HepG2 (cell line): Measurements from ENCODE around the gene ZNF444. TPM values are rescaled to one million over a fixed set of nuclear protein-coding genes. Genes with fewer than 3 reads are reported as not detected.

ENCODE experiments used
- CBFB ChIP-seq: sonication (generic); formaldehyde crosslinking; IDR thresholded peaks from 2 replicates; pipeline ENCODE4 v1.4.0; 2020; ENCODE audit warnings: missing genetic modification reagents
- FIP1L1 ChIP-seq: fragments of 200-400 bp; formaldehyde crosslinking; IDR thresholded peaks from 2 replicates; pipeline ENCODE4 v1.6.1; 2018; ENCODE audit warnings: low read depth, mild to moderate bottlenecking, low read length, moderate library complexity, borderline replicate concordance; ENCODE audit not compliant: insufficient read depth
- HNF4G ChIP-seq, 2 experiments: sonication (generic) in 1 of 2; formaldehyde crosslinking in 1 of 2; IDR thresholded peaks; 2 replicates each; pipeline versions ENCODE4 v1.4.0 to v1.6.1; 2011 to 2020; ENCODE audit warnings: borderline replicate concordance in 2 of 2, low read depth in 2 of 2, mild to moderate bottlenecking in 2 of 2, low read length in 1 of 2, missing genetic modification reagents in 1 of 2, moderate library complexity in 1 of 2
- HOXA3 ChIP-seq: sonication (generic); formaldehyde crosslinking; IDR thresholded peaks from 2 replicates; pipeline ENCODE4 v1.5.0; 2020; ENCODE audit warnings: missing genetic modification reagents
- KLF12 ChIP-seq: sonication (generic); formaldehyde crosslinking; IDR thresholded peaks from 2 replicates; pipeline ENCODE4 v1.4.0; 2020; ENCODE audit warnings: missing genetic modification reagents, borderline replicate concordance
- MAF1 ChIP-seq: sonication (generic); formaldehyde crosslinking; IDR thresholded peaks from 2 replicates; pipeline ENCODE4 v1.5.0; 2020; ENCODE audit warnings: missing genetic modification reagents, borderline replicate concordance
- MEF2D ChIP-seq: sonication (generic); formaldehyde crosslinking; IDR thresholded peaks from 2 replicates; pipeline ENCODE4 v1.5.1; 2020; ENCODE audit warnings: mild to moderate bottlenecking, missing genetic modification reagents
- NPAS2 ChIP-seq: sonication (generic); formaldehyde crosslinking; IDR thresholded peaks from 2 replicates; pipeline ENCODE4 v1.8.0; 2022; ENCODE audit warnings: mild to moderate bottlenecking, missing genetic modification reagents, borderline replicate concordance
- NR3C1 ChIP-seq: sonication (generic); formaldehyde crosslinking; IDR thresholded peaks from 2 replicates; pipeline ENCODE4 v1.4.0; 2020; ENCODE audit warnings: missing genetic modification reagents
- PAX8 ChIP-seq: sonication (generic); formaldehyde crosslinking; IDR thresholded peaks from 2 replicates; pipeline ENCODE4 v1.8.0; 2022; ENCODE audit warnings: mild to moderate bottlenecking, missing genetic modification reagents, borderline replicate concordance
- RARG ChIP-seq: sonication (generic); formaldehyde crosslinking; IDR thresholded peaks from 2 replicates; pipeline ENCODE4 v1.4.0; 2020; ENCODE audit warnings: low read depth, mild to moderate bottlenecking, missing genetic modification reagents
- RBFOX2 ChIP-seq: fragments of 200-400 bp; formaldehyde crosslinking; IDR thresholded peaks from 2 replicates; pipeline ENCODE4 v1.6.1; 2017; ENCODE audit warnings: low read depth, mild to moderate bottlenecking, low read length
- RBM39 ChIP-seq: fragments of 200-400 bp; formaldehyde crosslinking; IDR thresholded peaks from one replicate; pipeline ENCODE4 v1.6.1; 2018; ENCODE audit warnings: antibody characterized with exemption, mild to moderate bottlenecking, low read depth, low read length; ENCODE audit not compliant: poor library complexity, severe bottlenecking
- SRSF9 ChIP-seq: fragments of 200-400 bp; formaldehyde crosslinking; IDR thresholded peaks from 2 replicates; pipeline ENCODE4 v1.6.1; 2018; ENCODE audit warnings: borderline replicate concordance, mild to moderate bottlenecking, low read depth, low read length; ENCODE audit not compliant: insufficient read depth, poor library complexity, severe bottlenecking
- THYN1 ChIP-seq: sonication (generic); formaldehyde crosslinking; IDR thresholded peaks from 2 replicates; pipeline ENCODE4 v1.8.1; 2023; ENCODE audit warnings: low read depth, mild to moderate bottlenecking, moderate library complexity, missing genetic modification reagents, borderline replicate concordance
- ZBTB3 ChIP-seq: sonication (generic); formaldehyde crosslinking; IDR thresholded peaks from 2 replicates; pipeline ENCODE4 v1.4.0; 2020; ENCODE audit warnings: low read depth, mild to moderate bottlenecking, moderate library complexity, missing genetic modification reagents, borderline replicate concordance
- ZFP1 ChIP-seq: IDR thresholded peaks from 2 replicates; pipeline ENCODE4 v1.6.1; 2016
- ZNF10 ChIP-seq: sonication (generic); formaldehyde crosslinking; IDR thresholded peaks from 2 replicates; pipeline ENCODE4 v1.4.0; 2020; ENCODE audit warnings: mild to moderate bottlenecking, low read depth, missing genetic modification reagents, borderline replicate concordance
- ZNF101 ChIP-seq: sonication (generic); formaldehyde crosslinking; IDR thresholded peaks from 2 replicates; pipeline ENCODE4 v1.4.0; 2020; ENCODE audit warnings: mild to moderate bottlenecking, low read depth, missing genetic modification reagents, borderline replicate concordance
- ZNF121 ChIP-seq: sonication (generic); formaldehyde crosslinking; IDR thresholded peaks from 2 replicates; pipeline ENCODE4 v1.5.0; 2020; ENCODE audit warnings: mild to moderate bottlenecking, missing genetic modification reagents
- ZNF564 ChIP-seq: sonication (generic); formaldehyde crosslinking; IDR thresholded peaks from 2 replicates; pipeline ENCODE4 v1.8.1; 2023; ENCODE audit warnings: mild to moderate bottlenecking, missing genetic modification reagents
- ZNF598 ChIP-seq: sonication (generic); formaldehyde crosslinking; IDR thresholded peaks from 2 replicates; pipeline ENCODE4 v1.5.1; 2020; ENCODE audit warnings: mild to moderate bottlenecking, missing genetic modification reagents, borderline replicate concordance
- ZNF75D ChIP-seq: sonication (generic); formaldehyde crosslinking; IDR thresholded peaks from 2 replicates; pipeline ENCODE4 v1.8.1; 2023; ENCODE audit warnings: missing genetic modification reagents, mild to moderate bottlenecking, borderline replicate concordance
- polyA plus RNA-seq, 8 experiments: library from polyadenylated mRNA; depleted of rRNA in 3 of 8; stranded (reverse) in 7 of 8; unstranded in 1 of 8; fragments of >200 nt; fragmentation: Illumina TruSeq in 4 of 8; extraction: Trizol in 4 of 8; gene quantifications; 2 replicates each; pipeline versions ENCODE4 v1.2.1 to v1.2.3, GENCODE V29; 2011 to 2016; ENCODE audit warnings: low read depth in 4 of 8, missing spikeins in 1 of 8, mixed read lengths in 1 of 8; ENCODE audit not compliant: insufficient read depth in 1 of 8
- total RNA-seq, 5 experiments: library from RNA; depleted of rRNA; stranded (reverse); fragments of >200 nt; fragmentation: Illumina TruSeq; extraction: Trizol; gene quantifications; 2 replicates each; pipeline ENCODE4 v1.2.3, GENCODE V29; 2016; ENCODE audit warnings: low read depth in 1 of 5
- TF ChIP-seq, protein P1 (sequence below): fragments of 450-650 bp; IDR thresholded peaks from 2 replicates; pipeline ENCODE4 v1.6.1; 2017; ENCODE audit warnings: mild to moderate bottlenecking
- TF ChIP-seq, protein P2 (sequence below): sonication (generic); formaldehyde crosslinking; IDR thresholded peaks from 2 replicates; pipeline ENCODE4 v1.5.1; 2020; ENCODE audit warnings: mild to moderate bottlenecking, missing genetic modification reagents, moderate library complexity

Gene ZNF444
- total and polyA plus RNA-seq, 2 of the 13 experiments (the other 11 are each of a cell fraction or from before 2014, with no cell fraction given) = 27.4 to 30.3 TPM

DNA sequence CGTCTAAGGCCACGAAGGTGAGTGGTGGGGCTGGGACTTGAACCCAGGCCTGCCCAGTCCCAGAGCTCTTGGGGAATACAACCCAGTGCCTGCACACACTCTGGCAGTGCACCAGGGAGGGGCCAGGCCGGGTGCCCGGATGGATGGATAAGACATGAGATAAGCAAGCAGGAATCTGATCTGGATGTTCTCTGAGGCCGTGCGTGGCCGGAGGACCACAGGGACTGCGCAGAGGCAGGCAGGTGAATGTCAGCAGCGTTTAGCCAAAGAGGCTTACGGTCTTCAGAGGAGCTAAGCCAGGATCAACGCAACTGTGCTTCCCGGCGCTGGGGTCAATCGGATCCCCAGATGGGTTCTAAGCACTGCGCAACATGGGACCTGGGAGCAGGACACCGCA is 21.5 kb upstream of the ZNF444 start (continued):
- TF ChIP-seq, protein P1, sequence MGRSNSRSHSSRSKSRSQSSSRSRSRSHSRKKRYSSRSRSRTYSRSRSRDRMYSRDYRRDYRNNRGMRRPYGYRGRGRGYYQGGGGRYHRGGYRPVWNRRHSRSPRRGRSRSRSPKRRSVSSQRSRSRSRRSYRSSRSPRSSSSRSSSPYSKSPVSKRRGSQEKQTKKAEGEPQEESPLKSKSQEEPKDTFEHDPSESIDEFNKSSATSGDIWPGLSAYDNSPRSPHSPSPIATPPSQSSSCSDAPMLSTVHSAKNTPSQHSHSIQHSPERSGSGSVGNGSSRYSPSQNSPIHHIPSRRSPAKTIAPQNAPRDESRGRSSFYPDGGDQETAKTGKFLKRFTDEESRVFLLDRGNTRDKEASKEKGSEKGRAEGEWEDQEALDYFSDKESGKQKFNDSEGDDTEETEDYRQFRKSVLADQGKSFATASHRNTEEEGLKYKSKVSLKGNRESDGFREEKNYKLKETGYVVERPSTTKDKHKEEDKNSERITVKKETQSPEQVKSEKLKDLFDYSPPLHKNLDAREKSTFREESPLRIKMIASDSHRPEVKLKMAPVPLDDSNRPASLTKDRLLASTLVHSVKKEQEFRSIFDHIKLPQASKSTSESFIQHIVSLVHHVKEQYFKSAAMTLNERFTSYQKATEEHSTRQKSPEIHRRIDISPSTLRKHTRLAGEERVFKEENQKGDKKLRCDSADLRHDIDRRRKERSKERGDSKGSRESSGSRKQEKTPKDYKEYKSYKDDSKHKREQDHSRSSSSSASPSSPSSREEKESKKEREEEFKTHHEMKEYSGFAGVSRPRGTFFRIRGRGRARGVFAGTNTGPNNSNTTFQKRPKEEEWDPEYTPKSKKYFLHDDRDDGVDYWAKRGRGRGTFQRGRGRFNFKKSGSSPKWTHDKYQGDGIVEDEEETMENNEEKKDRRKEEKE = no peak
- TF ChIP-seq HNF4G (IDR thresholded peaks at IDR 0.05; ENCODE audit: borderline replicate concordance, low read depth, low read length) (no peak), HNF4G (CRISPR knock-in tag; IDR thresholded peaks at IDR 0.05; ENCODE audit: borderline replicate concordance, low read depth) (no peak), FIP1L1 (no peak), RBFOX2 (no peak), ZNF564 (CRISPR knock-in tag) (no peak), ZNF121 (CRISPR knock-in tag) (no peak), ZNF598 (CRISPR knock-in tag) (no peak), MAF1 (CRISPR knock-in tag) (no peak), SRSF9 (no peak), PAX8 (0 out of 2 replicates have a peak, but pooled peaks have one; percentile 3), HOXA3 (CRISPR knock-in tag) (no peak; the same call in 1 of the 2 replicates), ZBTB3 (no peak), KLF12 (CRISPR knock-in tag) (no peak), NPAS2 (CRISPR knock-in tag) (no peak), ZNF10 (CRISPR knock-in tag) (no peak), RARG (CRISPR knock-in tag) (no peak), ZNF101 (no peak), THYN1 (CRISPR knock-in tag) (no peak), CBFB (CRISPR knock-in tag) (no peak), MEF2D (CRISPR knock-in tag) (no peak), ZNF75D (no peak), NR3C1 (CRISPR knock-in tag) (no peak), RBM39 (no peak), ZFP1 (CRISPR knock-in tag) (no peak)
- TF ChIP-seq, protein P2, sequence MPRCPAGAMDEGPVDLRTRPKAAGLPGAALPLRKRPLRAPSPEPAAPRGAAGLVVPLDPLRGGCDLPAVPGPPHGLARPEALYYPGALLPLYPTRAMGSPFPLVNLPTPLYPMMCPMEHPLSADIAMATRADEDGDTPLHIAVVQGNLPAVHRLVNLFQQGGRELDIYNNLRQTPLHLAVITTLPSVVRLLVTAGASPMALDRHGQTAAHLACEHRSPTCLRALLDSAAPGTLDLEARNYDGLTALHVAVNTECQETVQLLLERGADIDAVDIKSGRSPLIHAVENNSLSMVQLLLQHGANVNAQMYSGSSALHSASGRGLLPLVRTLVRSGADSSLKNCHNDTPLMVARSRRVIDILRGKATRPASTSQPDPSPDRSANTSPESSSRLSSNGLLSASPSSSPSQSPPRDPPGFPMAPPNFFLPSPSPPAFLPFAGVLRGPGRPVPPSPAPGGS (CRISPR knock-in tag) = no peak
